ENCODE results near the gene FBXO28.

The FBXO28 gene

GRCh38 chr1:224095867-224096266 is 18.0 kb upstream of the FBXO28 start:
- no peak for DNase-seq

DNA sequence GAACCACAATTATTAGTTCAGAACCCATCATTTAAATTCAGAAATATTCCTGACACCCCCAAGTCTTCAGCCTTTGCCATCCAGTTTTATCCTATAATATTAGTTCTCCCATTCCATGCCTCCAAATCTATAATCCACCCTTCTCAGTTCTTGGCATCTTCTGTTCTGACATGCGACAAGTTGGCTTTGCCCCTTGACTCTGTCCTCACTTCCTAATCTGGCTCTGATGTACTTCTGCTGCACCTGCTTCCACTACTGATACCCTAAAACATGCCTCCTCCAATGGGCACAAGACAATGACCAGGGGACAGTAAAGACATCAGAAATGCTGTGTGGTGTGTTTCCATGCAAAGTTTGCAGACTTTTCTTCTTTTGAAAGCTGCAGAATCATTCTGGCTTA is 17.1 kb upstream of the FBXO28 start:
- no peak for DNase-seq

DNA sequence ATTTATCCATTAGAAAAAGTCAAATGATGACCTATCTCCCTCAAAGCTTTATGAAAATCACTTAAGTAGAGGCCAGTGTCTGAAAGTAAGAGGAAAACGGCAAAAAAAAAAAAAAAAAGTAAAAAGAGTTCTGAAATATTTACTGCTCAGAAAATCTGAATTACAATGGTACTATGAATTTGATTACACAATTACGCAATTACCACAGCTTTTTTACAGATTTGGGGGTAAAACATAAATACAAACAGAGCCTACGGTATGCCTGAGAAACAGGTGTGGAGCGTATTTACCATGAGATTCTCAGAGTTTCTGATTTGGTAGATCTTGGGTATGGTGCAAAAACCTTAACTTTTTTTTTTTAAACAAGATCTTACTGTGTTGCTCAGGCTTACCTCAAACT is 15.9 kb upstream of the FBXO28 start:
- no peak for DNase-seq

- peak; percentile 3 for DNase-seq
Measured at GRCh38 chr1:224106568-224107281, 7.2 kb upstream of the FBXO28 start.

DNA sequence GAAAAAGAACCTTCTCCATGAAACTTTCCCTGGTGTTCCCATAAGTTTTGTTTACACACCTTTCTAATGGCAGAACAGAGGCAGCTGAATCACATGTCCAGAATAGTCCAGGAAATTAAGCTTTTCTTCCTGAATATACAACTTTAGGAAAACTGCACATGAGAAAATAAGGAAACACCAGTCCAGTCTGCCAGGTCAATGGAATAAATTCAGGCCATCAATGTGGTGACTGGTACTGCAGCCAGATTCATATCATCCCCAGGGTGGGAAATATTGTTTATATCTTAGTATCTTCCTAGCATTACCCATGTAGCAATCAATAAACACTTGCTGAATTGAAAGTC is 6.7 kb upstream of the FBXO28 start:
- no peak for DNase-seq

- no peak for DNase-seq
Measured at GRCh38 chr1:224108991-224109390, 4.9 kb upstream of the FBXO28 start.

DNA sequence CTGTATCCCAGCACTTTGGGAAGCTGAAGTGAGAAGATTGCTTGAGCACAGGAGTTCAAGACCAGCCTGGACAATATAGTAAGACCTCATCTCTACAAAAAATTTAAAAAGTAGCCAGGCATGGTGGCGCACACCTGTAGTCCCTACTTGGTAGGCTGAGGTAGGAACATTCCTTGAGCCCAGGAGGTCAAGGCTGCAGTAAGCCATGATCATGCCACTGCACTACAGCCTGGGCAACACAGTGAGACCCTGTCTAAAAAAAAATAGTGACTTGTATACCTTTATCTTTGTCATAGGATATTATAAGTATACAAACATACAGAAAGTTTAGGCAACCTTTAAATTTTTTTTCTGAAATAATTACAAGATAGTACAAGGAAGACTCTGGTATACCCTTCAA is 3.9 kb upstream of the FBXO28 start:
- DNase-seq = no peak

- DNase-seq = no peak
Measured at GRCh38 chr1:224113005-224113404, 906 bp upstream of the FBXO28 start.

- no peak for DNase-seq
Measured at GRCh38 chr1:224113545-224113917, 380 bp upstream of the FBXO28 start.

DNA sequence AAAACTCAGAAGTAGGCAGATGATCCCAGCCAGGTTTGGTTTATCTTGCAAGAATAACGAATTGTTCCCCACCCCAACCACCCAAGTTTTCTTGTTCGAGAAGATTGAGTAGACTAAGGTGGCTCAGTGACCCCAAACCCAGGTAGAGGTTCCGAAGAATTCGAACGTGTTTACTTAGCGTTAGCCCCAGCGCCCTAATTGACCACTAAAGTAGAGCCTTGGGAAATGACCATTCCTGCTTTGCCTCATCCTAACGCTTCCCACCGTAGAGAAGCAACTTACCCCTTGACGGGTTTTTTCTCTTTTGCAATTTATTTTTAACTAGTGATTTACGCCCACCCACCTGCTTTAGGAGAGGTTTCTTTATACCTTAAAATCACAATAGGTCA is 870 bp downstream of the FBXO28 start:
- DNase-seq = no peak

GRCh38 chr1:224116131-224116530 is 2.2 kb downstream of the FBXO28 start:
- DNase-seq = no peak

- DNase-seq = no peak
Measured at GRCh38 chr1:224118688-224119087, 4.8 kb downstream of the FBXO28 start.

- DNase-seq = no peak
Measured at GRCh38 chr1:224123136-224123535, 9.2 kb downstream of the FBXO28 start.

DNA sequence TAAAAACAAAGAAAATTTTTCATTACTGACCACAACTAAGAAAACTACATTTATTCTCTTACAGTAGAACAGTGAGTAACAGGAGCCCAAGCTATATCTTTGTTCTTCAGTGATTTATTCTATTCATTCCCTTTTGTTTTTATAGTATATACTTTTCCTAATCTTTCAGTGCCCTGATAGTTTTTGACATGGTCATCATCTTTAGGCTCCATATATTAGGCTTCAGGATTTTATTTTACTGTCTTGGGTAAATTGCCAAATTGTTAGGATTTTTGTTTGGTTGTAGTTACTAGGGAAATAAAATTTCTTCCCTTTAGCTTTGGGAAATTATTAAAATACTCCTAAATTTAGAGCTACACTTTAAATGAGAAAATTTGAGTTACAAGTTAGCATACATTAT is 10.3 kb downstream of the FBXO28 start:
- no peak for DNase-seq

DNA sequence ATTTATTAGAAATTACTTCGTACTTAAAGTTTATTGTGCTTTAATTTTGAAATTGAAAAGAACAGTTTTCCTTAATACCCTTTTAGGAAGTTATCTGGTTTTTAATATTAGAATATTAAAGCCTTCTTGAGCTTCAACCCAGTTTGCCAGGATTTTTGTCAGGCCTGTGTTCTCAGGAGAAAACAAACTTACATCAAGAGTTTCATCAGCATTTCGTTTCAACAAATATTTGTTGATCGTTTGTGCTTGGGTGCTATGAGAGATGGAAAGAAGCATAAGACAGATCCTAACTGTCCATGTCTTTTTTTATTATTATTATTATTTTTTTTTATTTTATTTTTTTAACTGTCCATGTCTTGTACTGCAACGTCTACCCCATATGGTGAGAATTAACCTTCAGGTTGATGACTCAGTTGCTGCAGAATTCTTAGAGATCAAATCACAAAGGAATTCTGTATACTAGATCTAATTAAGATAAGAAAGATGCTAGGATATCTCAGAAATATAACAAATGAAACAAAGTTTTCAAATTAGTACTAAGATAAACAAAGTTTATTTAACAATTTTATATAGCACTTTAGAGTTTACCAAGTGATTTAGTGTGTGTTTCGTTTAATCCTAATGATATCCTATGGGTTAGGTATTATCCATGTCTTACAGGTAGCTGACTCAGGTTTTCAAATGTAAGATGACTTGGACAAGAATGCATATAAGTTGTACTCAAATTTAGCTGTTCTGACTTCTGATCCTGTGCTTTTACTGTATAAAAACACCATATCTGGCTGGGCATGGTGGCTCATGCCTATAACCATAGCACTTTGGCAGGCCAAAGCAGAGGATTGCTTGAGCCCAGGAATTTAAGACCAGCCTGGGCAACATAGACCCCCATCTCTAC is 14.3 kb downstream of the FBXO28 start:
- no peak for DNase-seq

- no peak for DNase-seq
Measured at GRCh38 chr1:224131253-224131652, 17.3 kb downstream of the FBXO28 start.

DNA sequence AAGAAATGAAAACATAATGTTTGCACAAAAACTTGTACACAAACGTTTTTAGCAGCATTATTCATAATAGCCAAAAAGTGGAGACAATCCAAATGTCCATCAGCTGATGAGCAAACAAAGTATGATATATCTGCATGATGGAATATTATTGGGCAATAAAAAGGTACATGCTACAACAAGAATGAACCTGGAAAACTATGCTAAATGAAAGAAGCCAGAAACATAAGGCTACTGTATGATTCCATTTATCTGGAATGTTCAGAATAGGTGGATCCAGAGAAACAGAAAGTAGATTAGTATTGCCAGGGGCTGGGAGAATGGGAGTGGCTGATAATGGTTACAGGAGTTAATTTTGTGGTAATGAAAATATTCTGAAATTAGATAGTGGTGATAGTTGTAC is 19.0 kb downstream of the FBXO28 start:
- no peak for DNase-seq

DNA sequence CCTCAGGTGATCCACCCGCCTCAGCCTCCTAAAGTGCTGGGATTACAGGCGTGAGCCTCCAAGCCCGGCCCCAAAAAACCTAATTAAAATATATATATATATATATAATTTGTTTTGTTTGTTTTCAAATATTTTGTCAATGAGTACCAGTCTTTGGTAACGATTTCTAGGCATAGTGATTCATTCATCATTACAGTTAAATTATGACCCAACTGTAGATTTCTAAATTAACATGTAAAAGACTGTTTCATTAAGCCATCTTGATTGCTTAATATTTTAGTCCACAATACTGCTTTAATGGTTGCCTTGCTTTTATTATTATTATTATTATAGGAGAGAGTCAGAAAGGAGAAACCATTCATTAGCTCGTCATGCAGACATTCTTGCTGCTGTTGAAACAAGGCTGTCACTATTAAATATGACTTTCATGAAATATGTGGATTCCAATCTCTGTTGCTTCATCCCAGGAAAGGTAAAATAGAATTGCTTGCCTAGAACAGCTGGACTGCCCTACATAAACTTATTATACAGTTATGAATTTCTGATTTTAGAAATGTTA is 19.9 kb downstream of the FBXO28 start:
- no peak for DNase-seq

- DNase-seq = no peak
Measured at GRCh38 chr1:224137518-224137917, 23.6 kb downstream of the FBXO28 start.

GRCh38 chr1:224138198-224138597 is 24.3 kb downstream of the FBXO28 start:
- DNase-seq = no peak

- DNase-seq = no peak
Measured at GRCh38 chr1:224141693-224142092, 27.8 kb downstream of the FBXO28 start.

DNA sequence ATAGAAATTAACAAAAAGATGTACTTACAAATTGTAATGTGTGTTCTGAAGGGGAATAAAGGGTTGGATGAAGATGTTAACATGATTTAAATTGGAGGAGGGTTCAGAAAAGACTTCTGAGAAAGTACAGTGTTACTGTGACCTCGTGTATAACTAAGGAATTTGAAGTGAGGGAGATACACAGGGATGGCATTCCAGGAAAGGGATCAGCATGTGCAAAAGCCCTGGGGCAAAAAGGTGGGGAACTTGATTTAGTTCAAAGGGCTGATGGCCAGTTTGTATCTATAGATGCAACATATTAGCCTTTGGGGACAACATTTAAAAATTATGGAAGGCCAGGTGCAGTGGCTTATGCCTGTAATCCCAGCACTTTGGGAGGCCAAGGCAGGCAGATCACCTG is 35.8 kb downstream of the FBXO28 start:
- DNase-seq = no peak

DNA sequence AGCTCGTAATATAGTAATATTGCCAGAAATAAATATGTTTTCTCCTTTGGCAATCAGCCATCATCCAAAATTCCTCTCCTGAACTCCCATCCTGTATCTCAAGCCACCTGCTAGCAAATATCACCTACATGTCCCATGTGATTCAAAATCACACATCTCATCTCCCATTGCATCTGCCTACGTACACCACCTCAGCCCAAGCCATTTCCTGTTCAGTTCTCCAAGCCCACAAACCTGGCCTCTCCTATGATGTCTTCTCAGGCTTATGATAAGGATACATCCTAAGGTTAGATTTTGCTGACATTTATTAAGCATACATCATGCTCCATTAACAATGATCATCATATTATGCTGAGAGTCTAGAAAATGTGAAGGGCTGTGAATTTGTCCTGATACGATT is 37.2 kb downstream of the FBXO28 start:
- DNase-seq = no peak

DNA sequence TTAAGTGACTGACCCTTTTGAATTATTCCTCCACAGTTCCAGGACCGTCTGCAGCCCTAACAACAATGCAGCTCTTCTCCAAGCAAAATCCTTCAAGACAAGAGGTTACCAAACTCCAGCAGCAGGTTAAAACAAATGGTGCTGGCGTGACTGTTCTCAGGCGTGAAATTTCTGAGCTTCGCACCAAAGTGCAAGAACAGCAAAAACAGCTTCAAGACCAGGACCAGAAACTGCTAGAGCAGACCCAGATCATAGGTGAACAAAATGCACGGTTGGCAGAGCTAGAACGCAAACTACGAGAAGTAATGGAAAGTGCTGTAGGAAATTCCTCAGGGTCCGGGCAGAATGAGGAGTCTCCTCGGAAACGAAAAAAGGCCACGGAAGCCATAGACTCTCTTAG is 43.4 kb downstream of the FBXO28 start:
- DNase-seq = no peak
